ENCODE measurements around the gene KLHL40.

- TF ChIP-seq CTCF (IDR thresholded peaks at IDR 0.05; ENCODE audit: insufficient read depth, low read depth, low read length) (no peak), EZH2 (IDR thresholded peaks at IDR 0.05; ENCODE audit: insufficient read depth, low read length) (no peak)
Observed at GRCh38 chr3:42698911-42699230, 13.5 kb downstream of the KLHL40 start.
